ENCODE measurements around the gene RAP1GAP. TPM values are rescaled to one million over a fixed set of nuclear protein-coding genes. Genes with fewer than 3 reads are reported as not detected.

The RAP1GAP gene
- total RNA-seq, 1 donor from 2014 or later: 62.4 TPM

DNA sequence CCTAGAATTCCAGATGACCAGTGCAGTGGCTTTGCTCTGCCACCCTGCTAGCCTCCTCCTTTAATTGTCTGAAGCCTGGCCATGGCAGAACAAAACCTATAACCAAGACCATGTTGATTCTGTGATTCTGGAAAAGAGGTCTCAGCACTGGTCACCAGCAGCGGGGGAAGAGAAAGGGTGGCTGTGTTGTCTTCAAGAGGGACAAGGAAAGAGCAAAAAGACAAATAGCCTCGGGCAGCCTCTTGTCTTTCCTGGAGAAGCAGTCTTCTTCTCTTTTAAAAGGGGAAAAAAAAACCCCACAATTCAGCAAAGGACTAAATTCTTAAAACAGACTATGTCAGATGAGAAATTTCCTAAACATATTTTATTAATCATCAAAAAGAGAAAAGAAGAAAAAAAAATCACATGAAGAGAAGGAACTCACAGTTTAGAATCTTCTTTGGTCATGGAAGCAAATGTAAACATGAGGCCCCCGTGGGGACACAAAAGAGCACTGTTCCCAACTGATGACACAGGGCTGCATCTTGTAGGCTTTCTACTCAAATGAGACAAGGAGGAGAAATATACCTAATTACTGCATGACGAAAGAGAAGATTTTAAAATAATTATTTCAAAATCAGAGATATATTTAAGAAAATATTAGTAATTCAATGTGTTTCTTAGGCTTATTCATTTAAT lies 36.3 kb upstream of the RAP1GAP start:
- no peak overlapping the region for H3K27ac ChIP-seq
- TF ChIP-seq, protein P1, sequence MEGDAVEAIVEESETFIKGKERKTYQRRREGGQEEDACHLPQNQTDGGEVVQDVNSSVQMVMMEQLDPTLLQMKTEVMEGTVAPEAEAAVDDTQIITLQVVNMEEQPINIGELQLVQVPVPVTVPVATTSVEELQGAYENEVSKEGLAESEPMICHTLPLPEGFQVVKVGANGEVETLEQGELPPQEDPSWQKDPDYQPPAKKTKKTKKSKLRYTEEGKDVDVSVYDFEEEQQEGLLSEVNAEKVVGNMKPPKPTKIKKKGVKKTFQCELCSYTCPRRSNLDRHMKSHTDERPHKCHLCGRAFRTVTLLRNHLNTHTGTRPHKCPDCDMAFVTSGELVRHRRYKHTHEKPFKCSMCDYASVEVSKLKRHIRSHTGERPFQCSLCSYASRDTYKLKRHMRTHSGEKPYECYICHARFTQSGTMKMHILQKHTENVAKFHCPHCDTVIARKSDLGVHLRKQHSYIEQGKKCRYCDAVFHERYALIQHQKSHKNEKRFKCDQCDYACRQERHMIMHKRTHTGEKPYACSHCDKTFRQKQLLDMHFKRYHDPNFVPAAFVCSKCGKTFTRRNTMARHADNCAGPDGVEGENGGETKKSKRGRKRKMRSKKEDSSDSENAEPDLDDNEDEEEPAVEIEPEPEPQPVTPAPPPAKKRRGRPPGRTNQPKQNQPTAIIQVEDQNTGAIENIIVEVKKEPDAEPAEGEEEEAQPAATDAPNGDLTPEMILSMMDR (IDR thresholded peaks at IDR 0.05): no peak
- no peak overlapping the region for H3K4me3 ChIP-seq
- no peak for DNase-seq
- H3K9me3 ChIP-seq: no peaks in the 10 kb centered on the region
- ATAC-seq: no peak
- intact Hi-C loops (cut with DNase I): no loop called here
- no peaks in the 10 kb centered on the region for H3K27me3 ChIP-seq
- peaks cover 78% of the 10 kb centered on the region for H3K36me3 ChIP-seq
- no peaks in the 10 kb centered on the region for H3K4me1 ChIP-seq

DNA sequence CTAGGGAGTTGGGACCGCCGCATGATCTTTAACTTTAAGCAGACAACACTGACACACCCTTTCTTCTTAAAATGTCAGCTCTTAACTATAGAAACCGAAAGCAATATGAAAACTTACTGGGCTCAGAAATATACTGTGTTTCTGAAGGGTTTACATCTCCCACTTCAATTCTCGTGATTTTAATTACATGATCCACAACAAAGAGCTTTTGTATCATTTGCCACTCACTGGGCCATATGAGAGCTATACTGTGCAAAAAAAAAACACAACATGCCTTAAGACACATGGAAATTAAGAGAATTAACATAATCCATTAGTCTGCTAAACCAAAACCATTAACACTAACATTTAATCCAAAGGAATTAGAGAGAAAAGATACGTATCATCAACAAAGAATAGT lies 35.0 kb upstream of the RAP1GAP start:
- ATAC-seq (no peak), DNase-seq (no peak)
- no peaks in the 10 kb centered on the region for H3K4me1 ChIP-seq
- TF ChIP-seq, protein P1 (IDR thresholded peaks at IDR 0.05): no peak
- no peak overlapping the region for H3K27ac ChIP-seq
- no peaks in the 10 kb centered on the region for H3K9me3 ChIP-seq
- H3K4me3 ChIP-seq: no peak overlapping the region
- peaks cover 91% of the 10 kb centered on the region for H3K36me3 ChIP-seq
- intact Hi-C loops (cut with DNase I): no loop called here
- H3K27me3 ChIP-seq: no peaks in the 10 kb centered on the region

DNA sequence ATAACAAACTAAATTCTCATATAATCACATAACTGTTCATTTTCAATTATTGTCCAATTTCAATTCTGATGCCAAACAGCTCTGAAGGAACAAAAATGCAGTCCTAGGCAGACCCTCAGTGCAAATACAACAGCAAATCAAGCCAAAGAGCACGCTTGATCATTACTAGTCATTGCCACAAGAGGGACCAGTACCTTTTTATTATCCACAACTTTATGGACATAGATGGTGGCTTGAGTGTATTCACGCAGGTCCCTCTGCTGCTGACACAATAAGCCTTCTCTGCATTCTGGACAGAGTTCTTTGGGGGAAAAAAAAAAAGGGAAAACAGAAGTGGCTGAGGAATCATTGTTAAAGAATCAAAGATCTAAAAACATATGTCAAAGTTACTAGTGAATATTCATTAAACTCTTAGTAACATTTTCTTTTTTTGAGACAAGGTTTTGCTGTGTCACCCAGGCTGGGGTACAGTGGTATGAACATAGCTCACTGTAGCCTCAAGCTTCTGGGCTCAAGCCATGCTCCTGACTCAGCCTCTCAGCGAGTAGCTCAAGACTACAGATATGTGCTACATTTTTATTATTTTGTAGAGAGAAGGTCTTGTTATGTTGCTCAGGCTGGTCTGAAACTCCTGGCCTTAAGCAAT lies 34.3 kb upstream of the RAP1GAP start:
- Histone ChIP-seq H3K9me3 (no peaks in the 10 kb centered on the region), H3K4me3 (no peak overlapping the region), H3K36me3 (peaks cover 94% of the 10 kb centered on the region), H3K27ac (no peak overlapping the region), H3K27me3 (no peaks in the 10 kb centered on the region), H3K4me1 (no peaks in the 10 kb centered on the region)
- TF ChIP-seq, protein P1 (IDR thresholded peaks at IDR 0.05): peak; percentile 26
- intact Hi-C loops (cut with DNase I): no loop called here
- DNase-seq (no peak), ATAC-seq (no peak)

DNA sequence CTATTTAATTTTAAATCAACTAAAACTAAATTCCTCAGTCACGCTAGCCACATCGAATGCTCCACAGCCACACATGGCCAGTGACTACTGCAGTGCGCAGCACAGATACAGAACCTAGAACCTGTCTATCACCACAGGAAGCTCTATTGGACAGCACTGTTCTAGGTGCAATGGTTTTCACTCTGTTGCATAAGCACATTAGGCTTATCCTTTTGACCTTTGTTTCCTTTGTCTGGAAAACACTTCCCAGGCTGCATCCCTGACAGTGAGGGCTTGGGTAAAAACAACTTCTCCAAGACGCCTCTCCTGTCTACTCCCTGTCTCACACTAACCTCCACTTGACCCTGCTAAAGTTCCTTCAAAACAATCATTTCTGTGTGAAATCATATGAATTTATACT lies 33.6 kb upstream of the RAP1GAP start:
- Histone ChIP-seq H3K4me3 (no peak overlapping the region), H3K9me3 (no peaks in the 10 kb centered on the region), H3K36me3 (peaks cover 92% of the 10 kb centered on the region), H3K27ac (no peak overlapping the region), H3K4me1 (no peaks in the 10 kb centered on the region), H3K27me3 (no peaks in the 10 kb centered on the region)
- TF ChIP-seq, protein P1 (IDR thresholded peaks at IDR 0.05): no peak
- intact Hi-C loops (cut with DNase I): no loop called here
- ATAC-seq (no peak), DNase-seq (no peak)

DNA sequence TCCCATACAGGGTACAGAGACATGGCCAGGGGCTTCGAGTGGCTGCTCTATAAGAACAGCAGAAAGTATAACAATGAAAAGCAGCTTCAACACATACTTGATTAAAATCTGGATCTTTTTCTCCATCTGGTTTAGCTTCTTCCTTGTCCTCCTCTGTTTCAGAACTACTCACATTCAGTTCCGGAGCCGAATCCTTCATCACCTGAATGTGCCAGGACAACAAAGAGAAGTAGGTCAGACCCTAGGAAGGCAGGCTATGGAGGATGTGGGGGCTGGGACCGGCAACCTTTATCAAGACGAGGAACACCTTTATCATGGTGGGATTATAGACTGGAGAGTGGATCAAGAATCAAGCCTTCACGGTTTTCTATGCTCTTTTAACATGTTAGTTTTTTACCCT lies 32.2 kb upstream of the RAP1GAP start:
- no peaks in the 10 kb centered on the region for H3K4me1 ChIP-seq
- no peak for ATAC-seq
- H3K27me3 ChIP-seq: no peaks in the 10 kb centered on the region
- no peak overlapping the region for H3K27ac ChIP-seq
- no peak overlapping the region for H3K4me3 ChIP-seq
- no peaks in the 10 kb centered on the region for H3K9me3 ChIP-seq
- H3K36me3 ChIP-seq: peaks cover 79% of the 10 kb centered on the region
- no peak for DNase-seq
- TF ChIP-seq, protein P1 (IDR thresholded peaks at IDR 0.05): no peak
- intact Hi-C loops (cut with DNase I): no loop called here

Measured in upper lobe of right lung (tissue), 1 donor.